ENCODE data around the gene GALNT15. TPM values are rescaled to one million over a fixed set of nuclear protein-coding genes. Genes with fewer than 3 reads are reported as not detected.

GALNT15 gene
- total and polyA plus RNA-seq, 2 donors (not counting 3 experiments of a cell fraction or from before 2014, with no cell fraction given): 0.87 to 5.4 TPM

GRCh38 chr3:16132928-16133327 is 41.6 kb upstream of the GALNT15 start:
- Histone ChIP-seq H4K20me1 (replicated peaks; ENCODE audit: control insufficient read depth, extremely low read depth, insufficient read depth, low read length) (no peaks in the 10 kb centered on the region), H2AFZ (ENCODE audit: low read depth, low read length) (no peak overlapping the region), H3K79me2 (ENCODE audit: control insufficient read depth, insufficient read depth, low read length) (no peaks in the 10 kb centered on the region), H3K9ac (replicated peaks; ENCODE audit: extremely low read depth, insufficient read depth, low read length) (no peak overlapping the region), H3K9me1 (replicated peaks; ENCODE audit: control insufficient read depth, extremely low read depth, insufficient read depth, low read length) (no peaks in the 10 kb centered on the region), H3K4me1 (ENCODE audit: control insufficient read depth, extremely low read depth, insufficient read depth, low read length) (no peaks in the 10 kb centered on the region), H3K4me3 (replicated peaks in 1 of 3; ENCODE audit: insufficient read depth in 1 of 3, low read depth in 1 of 3, low read length in 3 of 3) (no peak overlapping the region), H3K36me3 (ENCODE audit: control insufficient read depth in 2 of 2, extremely low read depth in 1 of 2, insufficient read depth in 2 of 2, low read length in 2 of 2) (no peaks in the 10 kb centered on the region), H3K27me3 (ENCODE audit: control insufficient read depth in 2 of 2, insufficient read depth in 2 of 2, low read length in 2 of 2) (no peaks in the 10 kb centered on the region), H3K4me2 (ENCODE audit: insufficient read depth, low read length) (no peak overlapping the region), H3K9me3 (replicated peaks; ENCODE audit: control insufficient read depth, insufficient read depth, low read length) (no peaks in the 10 kb centered on the region), H3K27ac (ENCODE audit: insufficient read depth, low read depth, low read length) (no peak overlapping the region)
- FAIRE-seq: no peak
- CTCF ChIA-PET: interaction anchor here (1.1 to 1.7 kb wide), 4 partner anchors 10 to 45 kb away, joined by 3 to 5 read pairs (median 4); partner anchors contain the start of gene GALNT15
- TF ChIP-seq POLR2AphosphoS5 (IDR thresholded peaks at IDR 0.05; ENCODE audit: insufficient read depth, low read depth, low read length) (no peak), MAX (IDR thresholded peaks at IDR 0.05; ENCODE audit: insufficient read depth, insufficient read length) (no peak), POLR2A (IDR thresholded peaks at IDR 0.05; ENCODE audit: low read depth, low read length) (no peak), EZH2 (IDR thresholded peaks at IDR 0.05; ENCODE audit: borderline replicate concordance, low read depth, low read length, severe bottlenecking) (no peak), JUN (IDR thresholded peaks at IDR 0.05; ENCODE audit: borderline replicate concordance, insufficient read depth, insufficient read length, low read depth) (no peak), MYC (IDR thresholded peaks at IDR 0.05; ENCODE audit: low read depth, low read length) (no peak)
- POLR2A ChIA-PET: no interaction called here
- BruUV-seq (replicated peaks): no TSS peak
- intact Hi-C loops (cut with micrococcal nuclease): loop anchor here (5.0 kb wide), 1 partner anchor 41 kb away; no protein-coding TSS in a partner anchor
- dilution Hi-C loops (cut with MboI; ENCODE audit: extremely low pct_ligation_motif_present, low sequenced_read_pairs): no loop called here
- DNase-seq (ENCODE audit: low read depth, low spot score): no peak

- Histone ChIP-seq H3K9me1 (replicated peaks; ENCODE audit: control insufficient read depth, extremely low read depth, insufficient read depth, low read length) (no peaks in the 10 kb centered on the region), H3K27ac (ENCODE audit: insufficient read depth, low read depth, low read length) (no peak overlapping the region), H3K79me2 (ENCODE audit: control insufficient read depth, insufficient read depth, low read length) (no peaks in the 10 kb centered on the region), H4K20me1 (replicated peaks; ENCODE audit: control insufficient read depth, extremely low read depth, insufficient read depth, low read length) (no peaks in the 10 kb centered on the region), H3K27me3 (ENCODE audit: control insufficient read depth in 2 of 2, insufficient read depth in 2 of 2, low read length in 2 of 2) (no peaks in the 10 kb centered on the region), H3K4me1 (ENCODE audit: control insufficient read depth, extremely low read depth, insufficient read depth, low read length) (no peaks in the 10 kb centered on the region), H3K36me3 (ENCODE audit: control insufficient read depth in 2 of 2, extremely low read depth in 1 of 2, insufficient read depth in 2 of 2, low read length in 2 of 2) (no peaks in the 10 kb centered on the region), H3K4me2 (ENCODE audit: insufficient read depth, low read length) (no peak overlapping the region), H3K9me3 (replicated peaks; ENCODE audit: control insufficient read depth, insufficient read depth, low read length) (no peaks in the 10 kb centered on the region), H2AFZ (ENCODE audit: low read depth, low read length) (no peak overlapping the region), H3K4me3 (replicated peaks in 1 of 3; ENCODE audit: insufficient read depth in 1 of 3, low read depth in 1 of 3, low read length in 3 of 3) (no peak overlapping the region), H3K9ac (replicated peaks; ENCODE audit: extremely low read depth, insufficient read depth, low read length) (no peak overlapping the region)
- DNase-seq (ENCODE audit: low read depth, low spot score) (no peak), FAIRE-seq (no peak)
- no peak for TF ChIP-seq EZH2 (IDR thresholded peaks at IDR 0.05; ENCODE audit: borderline replicate concordance, low read depth, low read length, severe bottlenecking)
- POLR2A ChIA-PET: no interaction called here
- CTCF ChIA-PET: interaction anchor here (0.9 to 1.6 kb wide), 4 partner anchors 12 to 85 kb away, joined by 3 to 4 read pairs (median 3); partner anchors contain the start of gene GALNT15
- intact Hi-C loops (cut with micrococcal nuclease) (loop anchor here (5.0 kb wide), 1 partner anchor 42 kb away; no protein-coding TSS in a partner anchor), dilution Hi-C loops (cut with MboI; ENCODE audit: extremely low pct_ligation_motif_present, low sequenced_read_pairs) (no loop called here)
- no TSS peak for BruUV-seq (replicated peaks)
Measured at GRCh38 chr3:16134173-16134928, 40.1 kb upstream of the GALNT15 start.
